Esophagus muscularis mucosa (tissue), 4 donors: ENCODE data around the gene DMWD. TPM values are rescaled to one million over a fixed set of nuclear protein-coding genes. Genes with fewer than 3 reads are reported as not detected.

Experiments used
- DNase-seq: peaks from one replicate; pipeline ENCODE4 v3.0.0-alpha.2; 2017; ENCODE audit errors: extremely low spot score
- H3K27ac ChIP-seq, 4 donors: fragments of 200-600 bp; sonication (generic); replicated peaks in 1 of 4; 1 replicate in 3 of 4; 2 replicates in 1 of 4; pipeline ENCODE4 v1.5.1; 2016 to 2019; ENCODE audit warnings: mild to moderate bottlenecking in 1 of 4
- H3K27me3 ChIP-seq, 4 donors: fragments of 200-600 bp; sonication (generic); one replicate each; pipeline versions ENCODE4 v1.5.1 to v1.6.0; 2016 to 2019
- H3K36me3 ChIP-seq, 4 donors: fragments of 200-600 bp; sonication (generic); one replicate each; pipeline ENCODE4 v1.5.1; 2016 to 2019
- H3K4me1 ChIP-seq, 4 donors: fragments of 200-600 bp; sonication (generic); one replicate each; pipeline ENCODE4 v1.5.1; 2016 to 2019
- H3K4me3 ChIP-seq, 4 donors: fragments of 200-600 bp; sonication (generic); 1 replicate in 2 of 4; 2 replicates in 2 of 4; pipeline ENCODE4 v1.5.1; 2016 to 2019; ENCODE audit warnings: mild to moderate bottlenecking in 4 of 4, moderate library complexity in 1 of 4
- H3K9me3 ChIP-seq, 4 donors: fragments of 200-600 bp; sonication (generic); 1 replicate in 3 of 4; 2 replicates in 1 of 4; pipeline ENCODE4 v1.5.1; 2016 to 2019
- POLR2A ChIP-seq: fragments of 450-650 bp; IDR thresholded peaks from one replicate; pipeline ENCODE4 v1.6.1; 2017; ENCODE audit warnings: antibody characterized with exemption, moderate library complexity, mild to moderate bottlenecking, low read depth
- POLR2AphosphoS5 ChIP-seq, 2 donors: sonication (generic); formaldehyde crosslinking; IDR thresholded peaks; one replicate each; pipeline ENCODE4 v1.6.1; 2017; ENCODE audit warnings: antibody characterized with exemption in 2 of 2
- WGBS: methylation state at CpG from one replicate; pipeline ENCODE4 v1.1.5; 2018; 5-methylcytosine and 5-hydroxymethylcytosine counted together
- intact Hi-C: fragments of 100-400 bp; cut with DNase I; formaldehyde crosslinking; loops from one replicate; pipeline ENCODE4 v1.15.1; 2023
- total RNA-seq, 4 donors: library from RNA; depleted of rRNA; stranded (reverse); fragments of >200 nt; gene quantifications; one replicate each; pipeline versions ENCODE4 v1.1.0 to v1.2.1, GENCODE V29; 2016

DMWD gene
- total RNA-seq, 4 donors from 2014 or later, result 56.0 to 88.7 (median 63.3) TPM

DNA sequence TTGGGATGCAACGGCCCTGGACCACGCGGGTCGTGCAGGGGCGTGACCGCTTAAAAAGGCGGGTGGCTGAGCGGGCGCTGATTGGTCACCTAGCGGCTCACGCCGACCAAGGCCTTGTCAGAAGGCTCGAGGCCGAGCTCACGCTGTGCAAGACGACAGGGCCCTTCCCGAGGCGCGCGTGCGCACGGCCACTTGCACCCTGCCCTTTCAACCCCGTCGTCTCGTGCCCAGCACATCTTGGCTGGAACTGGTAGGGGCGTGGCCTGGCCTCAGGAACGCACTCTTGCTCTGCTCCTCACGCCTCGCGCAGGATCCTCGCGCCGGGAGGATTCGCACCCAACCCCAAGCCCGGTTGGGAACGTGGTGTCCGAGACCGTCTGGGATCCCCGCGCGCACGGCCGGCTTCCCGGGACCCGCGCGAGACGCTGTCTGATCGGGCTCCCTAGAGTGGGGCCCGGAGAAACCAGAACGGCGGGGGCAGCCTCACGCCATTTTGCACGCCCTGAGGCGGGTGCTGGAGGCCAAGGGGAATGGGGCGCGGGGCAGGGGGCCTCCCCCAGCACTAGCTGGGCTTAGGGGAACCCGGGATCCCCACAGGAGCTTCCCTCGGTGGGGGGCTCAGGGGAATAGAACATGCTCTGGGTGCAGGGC, 59.4 kb downstream of the DMWD start, which contains the start of gene MEIOSIN:
Gene MEIOSIN, plus strand, starts transcription at position 280 of the 651 bp plus-strand sequence. CDS start 1,938 bp downstream, outside the sequence.
- WGBS, result 92% methylated on average over 57 of the region's 59 CpGs
- intact Hi-C loops, result no loop called here
- DNase-seq, result no peak

More for the DNA sequence above, 59.4 kb downstream of the DMWD start, which contains the start of gene MEIOSIN:
- Histone ChIP-seq H3K27me3 (no peaks in the 10 kb centered on the region), H3K9me3 (no peaks in the 10 kb centered on the region), H3K4me1 (peaks cover 11 to 26% (median 20%) of the 10 kb centered on the region in 4 donors), H3K36me3 (no peaks in the 10 kb centered on the region), H3K4me3 (no peak within 1 kb of the TSS), H3K27ac (no peak within 1 kb of the TSS)
- no peak for TF ChIP-seq POLR2AphosphoS5 (IDR thresholded peaks at IDR 0.05)
- no peak for TF ChIP-seq POLR2A

Other genes with a start within 250 kb of the DMWD start
- gene OPA3, start 208.0 kb downstream of the DMWD start, total RNA-seq, result 10 to 100 TPM in 2 of 4 donors, 1 to 10 TPM in 2; 6.2 to 20.0 (median 13.8) TPM
- gene GPR4, start 190.6 kb downstream of the DMWD start, total RNA-seq, result 1 to 10 TPM in 3 of 4 donors, under 1 TPM in 1; 0.42 to 6.6 (median 4.8) TPM
- gene EML2, start 153.4 kb downstream of the DMWD start, total RNA-seq, result 10 to 100 TPM; 12.0 to 28.4 (median 18.3) TPM
- gene GIPR, start 124.6 kb downstream of the DMWD start, total RNA-seq, result not detected
- gene SNRPD2, start 100.9 kb downstream of the DMWD start, total RNA-seq, result 100 to 1,000 TPM; 107 to 167 (median 139) TPM
- 1 to 10 TPM; 4.6 to 6.8 (median 6.0) TPM for gene QPCTL, start 100.2 kb downstream of the DMWD start, total RNA-seq
- gene FBXO46, start 61.9 kb downstream of the DMWD start, total RNA-seq, result 10 to 100 TPM in 3 of 4 donors, 1 to 10 TPM in 1; 8.6 to 27.7 (median 18.2) TPM
- not detected for gene MEIOSIN, start 59.4 kb downstream of the DMWD start, total RNA-seq
- gene SIX5, start 23.6 kb downstream of the DMWD start, total RNA-seq, result 10 to 100 TPM; 18.2 to 39.9 (median 28.8) TPM
- gene DMPK, start 10.4 kb downstream of the DMWD start, total RNA-seq, result 100 to 1,000 TPM; 247 to 487 (median 347) TPM
- under 1 TPM in 1 of 4 donors, not detected in 3; 0.11 TPM for gene RSPH6A, start 22.5 kb upstream of the DMWD start, total RNA-seq
- gene SYMPK, start 70.3 kb upstream of the DMWD start, total RNA-seq, result 10 to 100 TPM; 22.0 to 44.2 (median 36.6) TPM
- not detected for gene FOXA3, start 71.5 kb upstream of the DMWD start, total RNA-seq
- 10 to 100 TPM; 22.4 to 58.7 (median 44.2) TPM for gene IRF2BP1, start 93.3 kb upstream of the DMWD start, total RNA-seq
- 1 to 10 TPM; 3.8 to 7.9 (median 6.0) TPM for gene MYPOP, start 109.8 kb upstream of the DMWD start, total RNA-seq
- not detected for gene NANOS2, start 121.9 kb upstream of the DMWD start, total RNA-seq
- gene NOVA2, start 181.0 kb upstream of the DMWD start, total RNA-seq, result 1 to 10 TPM; 1.2 to 4.6 (median 2.7) TPM
- gene CCDC61, start 202.6 kb upstream of the DMWD start, total RNA-seq, result 1 to 10 TPM; 5.3 to 9.6 (median 8.6) TPM
- under 1 TPM in 1 of 4 donors, not detected in 3; 0.65 TPM for gene PGLYRP1, start 230.2 kb upstream of the DMWD start, total RNA-seq
- gene IGFL4, start 248.2 kb upstream of the DMWD start, total RNA-seq, result not detected